HG03521 (cell line): Measurements from ENCODE around the gene GRIK4.
"Not testable (repeated sequence)": the region's sequence is repeated elsewhere in the genome, so short reads cannot be mapped to it uniquely, and the experiment has no call there.

Experiments used
- ATAC-seq: cut with Tn5 transposase; IDR thresholded peaks from one replicate; pipeline ENCODE4 v1.9.1; 2021; ENCODE audit warnings: mild to moderate bottlenecking, moderate library complexity; ENCODE audit not compliant: unreplicated experiment

Gene GRIK4

DNA sequence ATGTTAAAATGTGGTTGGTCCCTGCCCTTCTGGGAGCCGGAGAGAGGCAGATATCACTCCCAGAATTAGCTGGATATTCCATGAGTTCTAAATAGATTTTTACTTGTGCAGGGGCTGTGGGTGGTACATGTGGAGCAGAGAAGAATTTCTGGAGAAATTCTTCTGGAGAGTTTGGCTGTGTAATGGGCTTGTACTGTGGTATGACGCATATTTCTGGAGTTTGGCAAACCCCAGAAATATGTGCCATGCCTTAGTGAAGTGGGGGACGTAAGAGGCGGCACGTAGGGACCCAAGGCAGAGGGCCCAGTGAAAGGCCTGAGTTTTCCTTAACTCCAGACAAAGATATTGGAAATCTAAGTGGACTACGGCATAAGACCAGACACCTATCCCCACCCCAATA, 461.1 kb downstream of the GRIK4 start:
- ATAC-seq: no peak

DNA sequence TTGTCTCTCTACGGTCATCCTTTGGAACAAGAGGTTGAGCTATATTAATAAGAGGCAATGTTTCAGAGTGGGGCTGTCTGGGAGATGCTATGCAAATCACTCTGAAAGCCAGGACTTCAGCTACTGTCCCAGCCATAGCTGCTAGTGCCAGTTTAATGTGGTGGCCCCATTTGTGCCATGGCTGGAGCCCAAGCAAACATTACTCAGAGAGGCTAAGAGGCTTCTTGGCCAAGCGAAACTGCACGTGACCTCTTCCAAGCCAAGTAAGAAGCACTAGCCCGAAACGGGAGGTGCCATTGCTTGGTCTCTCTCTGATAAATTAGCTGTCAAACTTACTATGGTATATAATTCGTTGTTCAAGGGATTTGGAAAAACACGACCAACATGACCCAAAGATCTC, 462.0 kb downstream of the GRIK4 start:
- ATAC-seq: no peak

DNA sequence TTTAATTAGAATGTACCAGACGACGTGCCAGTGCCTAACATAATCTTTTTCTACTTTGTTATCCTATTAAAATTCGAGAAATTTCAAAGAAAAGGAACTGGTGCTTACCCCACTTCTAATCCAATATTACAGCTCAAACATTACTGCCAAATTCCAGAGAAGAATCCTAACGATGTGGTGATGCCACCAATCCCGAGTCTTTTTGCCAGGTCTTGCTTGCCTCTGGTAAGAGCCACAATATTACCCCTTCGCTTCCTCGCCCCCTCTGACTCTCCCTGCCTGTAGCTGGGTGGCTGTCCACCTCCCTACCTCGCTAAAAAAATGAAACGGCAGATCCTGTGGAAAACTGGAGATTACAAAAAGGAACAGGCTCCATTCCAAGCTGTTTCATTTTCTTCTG, 462.9 kb downstream of the GRIK4 start:
- no peak for ATAC-seq

- no peak for ATAC-seq
Observed at GRCh38 chr11:120974965-120975364, 463.4 kb downstream of the GRIK4 start.

- ATAC-seq: no peak
Observed at GRCh38 chr11:120977266-120978137, 466.0 kb downstream of the GRIK4 start.

DNA sequence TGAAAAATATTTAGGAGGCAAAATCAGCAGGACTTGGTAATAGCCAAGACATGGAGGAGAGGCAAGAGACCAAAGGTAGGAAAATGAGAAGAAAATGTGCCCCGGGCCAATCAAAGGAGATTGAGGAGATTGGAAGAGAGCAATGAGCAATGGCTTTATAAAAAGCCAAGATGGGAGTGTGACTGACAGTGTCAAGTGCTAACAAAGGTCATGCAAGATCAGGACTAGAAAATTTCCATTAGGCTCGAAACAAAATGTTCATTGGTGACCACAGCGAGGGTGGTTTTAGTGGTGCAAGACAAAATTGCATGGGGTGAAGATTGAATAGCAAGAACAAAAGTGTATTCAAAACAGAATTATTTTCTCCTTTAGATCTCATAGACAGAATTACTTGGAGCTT, 467.2 kb downstream of the GRIK4 start:
- no peak for ATAC-seq

- peak; percentile 55 for ATAC-seq
Observed at GRCh38 chr11:120985718-120986569, 474.4 kb downstream of the GRIK4 start.

DNA sequence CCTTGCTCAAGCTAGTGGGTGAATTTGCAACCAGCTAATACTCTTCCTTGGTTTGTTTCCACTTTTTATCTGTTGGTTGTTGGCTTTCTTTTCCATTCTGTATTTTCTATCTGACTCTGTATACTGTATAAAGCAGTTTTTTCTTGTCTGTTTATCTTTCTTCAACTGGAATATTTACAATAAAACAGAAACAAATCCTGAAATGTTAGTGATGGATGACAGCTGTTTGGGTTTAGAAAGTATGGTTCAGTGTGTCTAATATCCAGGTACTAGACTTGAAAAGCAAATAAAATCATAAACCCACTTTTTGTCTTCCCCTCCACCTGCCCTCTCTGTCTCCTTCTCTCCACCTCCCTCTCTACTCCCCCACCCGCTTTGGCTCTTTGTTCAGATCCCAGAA, 477.1 kb downstream of the GRIK4 start:
- no peak for ATAC-seq

GRCh38 chr11:120991830-120992686, 480.5 kb downstream of the GRIK4 start:
- no peak for ATAC-seq

GRCh38 chr11:120994091-120994859, 482.7 kb downstream of the GRIK4 start:
- no peak for ATAC-seq

DNA sequence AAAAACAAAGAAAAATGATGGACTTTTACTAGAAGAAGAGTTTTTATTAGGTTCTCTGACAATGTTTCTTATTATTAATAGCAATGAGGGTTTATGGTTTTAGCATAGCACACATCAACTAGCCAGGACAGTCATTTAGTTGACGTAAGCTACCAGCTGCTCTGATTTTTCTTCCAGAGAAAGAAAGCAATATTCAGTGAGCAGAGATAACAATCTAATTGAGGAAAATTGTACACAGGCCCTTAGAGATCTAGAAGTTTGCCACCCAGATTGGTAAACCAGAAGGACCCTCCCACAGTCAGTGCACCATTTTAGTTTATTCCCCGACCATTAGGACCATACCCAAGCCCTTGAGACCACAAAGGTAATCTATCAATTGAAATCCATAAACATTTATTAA, 483.6 kb downstream of the GRIK4 start:
- ATAC-seq: no peak

DNA sequence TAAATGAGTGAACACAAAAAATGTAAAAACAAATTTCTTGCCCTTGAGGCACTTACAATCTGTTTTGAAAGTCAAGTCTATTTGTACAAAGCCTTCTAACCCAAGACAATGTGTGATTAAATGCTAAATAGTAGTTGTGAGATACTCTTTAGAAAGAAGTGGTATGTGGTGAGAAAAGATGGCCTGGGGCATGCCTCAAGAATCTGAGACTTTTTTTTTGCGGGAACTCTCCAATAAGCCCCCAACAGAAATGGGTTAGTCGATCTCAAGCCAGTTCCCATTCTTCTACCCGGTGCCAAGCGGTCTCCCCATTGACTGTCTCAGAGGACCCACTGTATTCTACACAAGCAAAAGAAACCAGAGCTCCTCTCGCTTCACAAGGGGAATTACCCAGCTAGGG, 485.4 kb downstream of the GRIK4 start:
- no peak for ATAC-seq

- ATAC-seq: no peak
Observed at GRCh38 chr11:120998581-120998980, 487.0 kb downstream of the GRIK4 start.

DNA sequence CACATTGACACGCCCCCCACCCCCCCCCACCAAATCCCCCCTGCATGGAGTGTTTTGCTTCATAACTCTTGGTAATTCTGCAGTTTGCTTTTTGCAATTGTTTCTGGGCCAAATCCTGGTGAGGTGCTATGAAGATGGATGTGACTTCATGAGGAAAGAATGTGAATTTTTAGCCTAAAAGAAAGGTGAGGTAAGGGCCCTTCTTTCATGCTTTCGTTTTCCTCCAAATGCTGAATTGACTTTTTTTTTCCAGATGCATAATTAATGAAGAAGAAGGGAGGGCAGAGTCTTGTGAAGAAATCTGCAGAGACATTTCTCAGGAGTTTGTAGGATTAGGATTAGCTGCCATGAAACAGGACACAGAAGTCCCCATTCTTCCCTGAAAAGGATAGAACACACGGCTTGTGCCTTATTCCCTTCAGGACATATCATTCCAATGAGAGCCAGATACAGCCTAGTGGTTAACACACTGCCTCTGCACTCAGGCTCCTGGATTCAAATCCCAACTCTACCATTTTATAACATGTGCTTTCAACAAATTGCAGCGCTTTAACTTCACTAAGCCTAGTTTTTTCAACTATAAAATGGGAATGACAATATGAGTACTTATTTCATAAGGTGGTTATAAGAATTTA, 492.8 kb downstream of the GRIK4 start:
- no peak for ATAC-seq

GRCh38 chr11:121006922-121007321, 495.4 kb downstream of the GRIK4 start:
- no peak for ATAC-seq

DNA sequence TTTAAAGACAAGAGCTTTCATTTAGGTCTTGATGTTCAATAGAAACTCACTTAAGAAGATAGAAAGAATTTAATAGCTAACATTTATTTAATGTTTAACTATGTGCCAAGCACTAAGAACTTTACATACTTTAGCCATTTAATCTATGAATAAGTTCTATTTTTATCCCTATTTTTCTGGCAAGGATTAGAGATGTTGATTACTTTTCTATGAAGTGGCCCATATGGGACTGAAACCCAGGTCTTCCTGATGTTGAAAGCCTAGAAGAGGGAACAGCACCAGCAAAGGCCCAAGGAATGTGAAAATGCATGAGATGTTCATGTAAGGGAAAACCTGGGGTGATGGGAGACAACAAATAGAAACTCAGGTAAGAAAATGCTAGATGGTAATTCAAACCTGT, 497.0 kb downstream of the GRIK4 start:
- ATAC-seq: no peak

- no peak for ATAC-seq
Observed at GRCh38 chr11:121012091-121012490, 500.5 kb downstream of the GRIK4 start.

- ATAC-seq: no peak
Observed at GRCh38 chr11:121018746-121019145, 507.2 kb downstream of the GRIK4 start.

- not testable (repeated sequence) for ATAC-seq
Observed at GRCh38 chr11:121021718-121022117, 510.2 kb downstream of the GRIK4 start.
